ENCODE measurements around the gene SMYD3.
"Not testable (repeated sequence)": the region's sequence is repeated elsewhere in the genome, so short reads cannot be mapped to it uniquely, and the experiment has no call there.

SMYD3 gene

DNA sequence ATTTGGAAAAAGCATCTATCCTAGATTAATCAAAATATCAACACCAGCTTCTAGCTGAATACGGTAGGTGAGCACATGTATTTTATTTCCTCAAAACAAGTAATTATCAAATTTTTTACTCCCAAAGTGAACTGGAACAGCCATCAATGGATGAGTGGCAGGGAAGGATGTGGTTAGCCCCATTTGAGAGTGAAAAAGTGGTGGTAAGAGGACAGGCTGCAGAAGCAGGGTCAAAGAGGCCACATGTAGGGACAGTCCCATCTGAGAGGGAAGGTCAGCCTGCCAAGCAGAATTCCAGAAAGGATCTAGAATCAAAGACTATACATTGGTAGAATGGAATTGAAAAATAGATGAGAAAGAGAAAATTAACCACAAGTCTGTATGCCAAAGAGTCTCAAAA, 163.8 kb downstream of the SMYD3 start:
- DNase-seq = no peak

DNA sequence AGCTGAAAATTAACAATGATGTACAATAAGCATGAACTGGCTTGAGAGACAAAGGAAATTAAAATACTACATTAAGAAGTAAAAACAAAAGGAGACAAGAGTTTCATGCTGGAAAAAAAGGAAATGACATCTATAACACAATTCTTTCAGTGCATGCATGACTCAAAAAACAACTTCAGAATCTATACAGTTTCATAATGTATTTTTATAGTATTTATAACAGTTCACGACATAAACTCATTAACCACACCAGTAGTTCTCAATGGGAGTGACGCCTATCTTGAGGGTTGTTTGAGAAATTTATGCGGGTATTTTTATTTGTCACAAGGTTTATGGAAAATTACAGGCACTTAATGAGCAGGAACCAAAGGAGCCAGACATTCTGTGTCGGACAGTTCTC, 168.5 kb downstream of the SMYD3 start:
- DNase-seq = no peak

DNA sequence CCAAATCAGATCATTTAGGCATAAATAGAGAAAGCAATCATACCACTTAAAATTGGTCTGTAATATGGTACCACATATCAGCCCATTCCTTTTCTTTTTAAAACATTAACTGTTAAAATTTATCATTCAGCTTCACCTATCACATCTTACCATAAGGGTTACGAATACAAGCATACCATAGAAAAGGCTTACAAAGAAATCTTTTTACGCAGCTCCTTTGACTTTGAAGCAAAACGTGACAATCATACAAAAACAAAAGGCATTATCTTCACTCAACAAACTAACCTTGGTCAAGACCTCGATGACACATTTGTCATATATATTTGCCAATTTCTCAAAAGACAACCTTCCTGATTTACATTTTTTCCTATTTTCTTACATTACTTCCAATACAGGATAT, 169.0 kb downstream of the SMYD3 start:
- DNase-seq = no peak

DNA sequence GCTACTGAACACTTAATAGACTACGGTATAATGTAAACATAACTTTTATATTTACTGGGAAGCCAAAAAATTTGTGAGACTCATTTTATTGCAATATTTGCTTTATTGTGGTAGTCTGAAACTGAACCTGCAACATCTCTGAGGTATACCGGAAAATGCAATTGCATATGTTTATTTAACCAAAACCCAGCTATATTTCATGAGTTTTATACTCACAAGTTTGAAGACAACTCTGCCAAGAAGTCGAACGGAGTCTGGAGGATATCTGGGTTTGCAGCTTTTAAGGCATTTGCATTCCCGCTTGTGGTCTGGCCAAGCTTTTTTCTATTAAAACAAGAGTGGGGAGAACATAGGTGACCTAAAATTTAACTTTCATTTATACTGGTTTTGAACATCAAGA, 171.9 kb downstream of the SMYD3 start:
- DNase-seq = no peak

DNA sequence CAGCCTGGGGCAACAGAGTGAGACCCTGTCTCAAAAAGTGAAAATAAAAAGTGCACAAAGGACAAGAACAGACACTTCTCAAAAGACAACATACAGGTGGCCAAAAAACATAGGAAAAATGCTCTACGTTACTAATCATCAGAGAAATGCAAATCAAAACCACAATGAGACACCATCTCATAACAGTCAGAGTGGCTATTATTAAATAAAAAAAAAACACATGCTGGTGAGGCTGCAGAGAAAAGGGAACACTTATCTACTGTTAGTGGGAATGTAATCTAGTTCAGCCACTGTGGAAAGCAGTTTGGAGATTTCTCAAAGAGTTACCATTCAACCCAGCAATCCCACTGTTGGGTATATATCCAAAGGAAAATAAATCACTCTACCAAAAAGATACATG, 173.2 kb downstream of the SMYD3 start:
- no peak for DNase-seq

DNA sequence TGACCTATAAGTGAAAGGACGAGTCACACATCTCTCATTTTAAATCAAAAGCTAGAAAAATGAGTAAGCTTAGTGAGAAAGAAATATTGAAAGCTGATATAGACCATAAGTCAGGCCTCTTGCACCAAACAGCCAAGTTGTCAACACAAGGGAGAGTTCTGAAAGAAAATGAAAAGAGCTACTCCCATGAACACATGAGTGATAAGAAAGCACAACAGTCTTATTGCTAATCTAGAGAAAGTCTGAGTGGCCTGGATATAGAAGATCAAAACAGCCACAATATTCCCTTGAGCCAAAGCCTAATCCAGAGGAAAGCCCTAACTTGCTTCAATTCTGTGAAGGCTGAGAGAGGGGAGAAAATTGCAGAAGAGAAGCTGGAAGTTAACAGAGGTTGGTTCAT, 175.0 kb downstream of the SMYD3 start:
- no peak for DNase-seq

DNA sequence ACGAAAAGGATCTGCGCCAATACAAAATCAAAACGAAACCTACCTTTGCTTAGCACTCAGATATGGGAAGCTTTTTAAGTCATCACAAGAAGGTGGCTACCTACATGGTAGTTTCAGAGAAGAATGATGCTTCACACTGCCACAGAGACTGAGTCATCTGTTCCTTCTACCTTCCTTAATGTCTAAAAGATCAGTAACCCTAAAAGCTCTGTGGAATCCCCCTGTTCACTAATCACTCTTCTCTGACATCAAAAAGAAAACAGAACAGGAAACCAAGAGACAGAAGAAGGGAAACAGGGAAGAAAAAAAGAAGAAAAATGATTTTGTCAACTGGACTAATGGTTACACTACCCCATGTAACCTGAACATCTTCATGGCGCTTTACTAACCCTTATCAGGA, 177.2 kb downstream of the SMYD3 start:
- no peak for DNase-seq

DNA sequence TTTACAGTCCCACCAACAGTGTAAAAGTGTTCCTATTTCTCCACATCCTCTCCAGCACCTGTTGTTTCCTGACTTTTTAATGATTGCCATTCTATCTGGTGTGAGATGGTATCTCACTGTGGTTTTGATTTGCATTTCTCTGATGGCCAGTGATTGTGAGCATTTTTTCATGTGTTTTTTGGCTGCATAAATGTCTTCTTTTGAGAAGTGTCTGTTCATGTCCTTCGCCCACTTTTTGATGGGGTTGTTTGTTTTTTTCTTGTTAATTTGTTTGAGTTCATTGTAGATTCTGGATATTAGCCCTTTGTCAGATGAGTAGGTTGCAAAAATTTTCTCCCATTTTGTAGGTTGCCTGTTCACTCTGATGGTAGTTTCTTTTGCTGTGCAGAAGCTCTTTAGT, 177.8 kb downstream of the SMYD3 start:
- not testable (repeated sequence) for DNase-seq

DNA sequence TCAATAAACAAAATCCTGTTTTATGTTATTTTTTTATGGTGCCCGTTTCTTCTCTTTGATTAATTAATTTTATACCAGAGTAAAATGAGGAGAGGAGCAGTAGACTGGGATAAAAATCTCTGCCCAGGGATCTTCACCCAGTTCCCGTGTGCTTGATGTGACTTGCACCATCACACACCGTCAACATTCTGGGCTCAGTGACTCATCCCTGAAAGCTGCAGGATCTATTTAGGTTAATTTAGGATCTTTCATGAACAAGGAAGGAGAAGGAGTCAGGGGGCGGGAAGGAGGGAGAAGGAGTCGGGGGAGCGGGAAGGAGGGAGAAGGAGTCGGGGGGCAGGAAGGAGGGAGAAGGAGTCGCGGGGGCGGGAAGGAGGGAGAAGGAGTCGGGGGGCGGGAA, 182.4 kb downstream of the SMYD3 start:
- no peak for DNase-seq

DNA sequence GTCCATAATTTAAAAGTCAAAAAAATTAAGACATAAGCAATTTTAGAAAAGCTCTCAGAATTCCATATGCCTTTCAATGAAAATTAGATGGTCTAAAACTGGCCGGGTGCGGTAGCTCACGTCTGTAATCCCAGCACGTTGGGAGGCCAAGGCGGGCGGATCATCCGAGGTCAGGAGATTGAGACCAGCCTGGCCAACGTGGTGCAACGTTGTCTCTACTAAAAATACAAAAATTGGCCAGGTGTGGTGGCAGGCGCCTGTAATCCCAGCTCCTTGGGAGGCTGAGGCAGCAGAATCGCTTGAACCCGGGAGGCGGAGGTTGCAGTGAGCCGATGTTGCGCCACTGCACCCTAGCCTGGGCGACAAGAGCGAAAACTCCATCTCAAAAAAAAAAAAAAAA, 183.0 kb downstream of the SMYD3 start:
- DNase-seq = not testable (repeated sequence)

DNA sequence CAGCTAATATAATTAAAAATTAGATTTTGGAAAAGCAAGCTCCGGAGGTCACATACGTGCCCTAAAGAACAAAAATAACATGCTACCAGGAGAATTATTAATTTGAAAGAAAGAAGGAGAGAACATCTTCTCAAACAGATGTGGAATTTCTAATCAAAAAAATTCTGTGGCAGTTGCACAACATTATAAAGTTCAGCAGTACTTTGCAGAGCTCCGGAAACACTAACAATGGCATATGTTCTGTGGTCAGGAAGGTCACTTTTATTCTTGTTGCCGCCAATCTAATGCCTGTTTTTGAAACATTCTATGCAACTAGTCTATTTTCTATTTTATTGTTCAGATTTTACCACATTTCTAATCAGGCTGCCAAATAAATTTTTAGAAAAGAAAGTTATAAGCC, 186.8 kb downstream of the SMYD3 start:
- DNase-seq = no peak

DNA sequence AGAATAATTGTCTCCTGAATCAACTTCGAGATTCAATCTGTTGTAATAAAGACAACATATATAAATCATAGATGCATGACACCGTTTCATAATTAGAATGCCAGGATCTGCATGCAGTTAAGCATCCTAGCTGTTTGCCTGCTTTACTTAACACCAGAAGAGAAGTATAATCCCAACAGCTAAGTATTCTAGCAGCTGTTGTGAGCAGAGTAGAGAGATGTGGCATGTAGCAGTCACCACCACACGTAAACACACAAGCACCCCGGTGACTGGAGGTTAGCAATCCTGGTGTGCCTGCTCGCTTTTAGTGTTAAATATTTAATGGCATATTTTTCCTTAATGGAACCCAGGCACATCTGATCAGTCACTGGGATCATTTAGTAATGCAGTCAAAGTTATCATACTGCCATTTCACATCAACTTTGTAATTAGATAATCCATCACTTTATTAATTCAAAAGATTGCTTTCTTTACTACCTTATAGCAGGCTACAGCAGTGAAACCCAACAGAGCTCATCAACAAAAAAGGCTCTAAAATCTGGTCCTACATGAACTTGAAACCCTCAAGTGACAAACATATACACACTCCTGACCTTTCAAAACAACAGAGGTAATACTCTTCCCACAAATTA, 187.9 kb downstream of the SMYD3 start:
- DNase-seq = no peak

DNA sequence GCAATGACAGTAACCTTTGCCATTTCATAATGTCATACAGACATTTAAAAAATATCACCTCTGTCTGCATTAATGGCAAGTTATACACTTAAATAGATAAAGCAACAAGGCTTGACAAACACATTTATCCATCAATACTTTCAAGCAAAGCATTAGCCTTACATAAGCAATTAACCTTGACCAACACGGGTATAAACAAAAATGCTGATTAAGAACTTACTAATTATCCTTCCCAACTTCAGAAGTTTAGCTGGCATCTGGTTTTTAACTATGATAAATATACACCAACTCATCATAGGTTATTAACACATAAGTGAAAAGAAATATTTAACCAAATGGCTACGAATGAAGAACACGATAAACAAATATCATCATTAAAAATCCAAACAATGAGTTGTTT, 188.5 kb downstream of the SMYD3 start:
- no peak for DNase-seq

DNA sequence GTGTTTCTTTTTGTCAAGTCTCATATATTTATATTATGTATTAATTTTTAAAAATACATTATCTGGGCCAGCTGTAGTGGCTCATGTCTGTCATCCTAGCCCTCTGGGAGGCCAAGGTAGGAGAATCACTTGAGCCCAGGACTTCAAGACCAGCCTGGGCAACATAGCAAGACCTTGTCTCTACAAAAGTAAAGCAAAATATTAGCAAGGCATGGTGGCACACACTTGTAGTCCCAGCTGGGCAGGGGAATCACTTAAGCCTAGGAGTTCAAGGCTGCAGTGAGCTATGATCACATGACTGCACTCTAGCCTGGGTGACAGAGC, 189.1 kb downstream of the SMYD3 start:
- DNase-seq = no peak

DNA sequence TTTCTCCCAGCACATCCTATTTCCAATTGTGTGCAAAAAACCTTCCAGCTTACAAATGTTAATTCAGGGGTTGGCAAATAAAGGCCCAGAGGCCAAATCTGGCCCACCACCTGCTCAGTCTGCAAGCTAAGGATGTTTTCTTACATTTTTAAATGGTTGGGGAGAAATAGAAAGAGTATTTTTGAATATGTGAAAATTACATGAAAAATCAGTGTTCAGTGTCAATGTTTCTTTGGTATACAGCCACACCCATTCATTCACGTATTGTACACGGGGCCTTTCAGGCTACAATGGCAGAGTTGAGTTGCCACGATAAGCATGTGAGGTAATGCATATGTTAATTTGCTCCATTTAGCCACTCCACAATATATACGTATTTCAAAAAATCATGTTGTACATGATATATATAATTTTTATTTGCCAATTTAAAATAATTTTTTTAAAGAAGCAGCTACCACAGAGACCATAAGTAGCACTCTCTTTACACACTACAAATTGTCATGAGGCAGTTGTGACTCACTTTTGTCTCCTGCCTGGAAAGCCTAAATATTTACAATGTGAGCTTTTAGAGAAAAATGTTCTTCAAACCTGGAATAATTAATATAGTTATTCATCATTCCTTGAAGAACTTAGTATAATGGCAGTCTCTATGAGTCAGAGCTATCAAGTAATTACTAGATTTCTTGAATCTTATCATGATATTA, 189.6 kb downstream of the SMYD3 start:
- no peak for DNase-seq

DNA sequence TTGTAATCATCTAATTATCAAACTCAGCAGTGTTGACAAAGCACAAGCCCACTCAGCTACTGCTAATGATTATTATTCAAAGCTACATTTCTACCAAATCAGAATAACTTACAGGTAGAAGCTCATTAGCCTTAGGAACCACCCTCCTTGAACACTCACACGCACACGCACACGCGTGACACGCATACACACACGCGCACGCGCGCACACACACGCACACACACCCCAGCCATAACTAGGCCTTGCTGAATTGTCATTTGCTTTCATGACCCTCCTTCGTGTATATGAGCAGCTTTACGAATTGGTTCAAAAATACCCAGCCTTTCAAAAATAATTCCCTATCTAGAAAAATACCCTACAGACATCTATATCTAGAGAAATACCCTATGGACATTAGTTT, 195.6 kb downstream of the SMYD3 start:
- no peak for DNase-seq

DNA sequence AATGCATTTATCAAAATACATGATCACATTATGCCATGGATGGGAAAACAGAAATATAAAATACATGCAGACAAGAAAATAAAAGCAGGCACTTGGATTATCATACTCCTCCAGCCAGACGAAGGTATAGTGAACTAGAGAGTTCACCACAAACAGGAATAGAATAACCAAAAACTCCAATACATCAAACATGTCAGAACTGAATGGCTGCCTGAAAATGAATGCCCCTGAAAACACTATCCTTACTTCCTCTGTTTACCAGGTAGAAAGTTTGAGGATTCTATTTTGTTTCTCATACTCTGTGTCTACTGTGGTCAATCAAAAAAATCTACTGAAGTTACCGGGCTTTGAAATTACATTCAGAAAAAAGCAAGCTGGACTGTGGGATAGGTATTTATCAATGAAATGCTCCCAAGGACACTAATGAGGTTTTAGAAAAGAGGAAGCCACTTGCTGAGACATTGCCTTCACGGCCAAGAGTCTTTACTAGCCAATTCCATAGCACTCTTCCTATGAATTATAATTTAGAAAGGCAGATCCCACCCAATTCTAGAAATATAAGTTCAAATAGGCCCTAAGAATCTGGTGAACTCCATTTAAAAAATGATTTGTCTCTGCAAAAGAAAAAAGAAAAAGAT, 197.7 kb downstream of the SMYD3 start:
- no peak for DNase-seq

DNA sequence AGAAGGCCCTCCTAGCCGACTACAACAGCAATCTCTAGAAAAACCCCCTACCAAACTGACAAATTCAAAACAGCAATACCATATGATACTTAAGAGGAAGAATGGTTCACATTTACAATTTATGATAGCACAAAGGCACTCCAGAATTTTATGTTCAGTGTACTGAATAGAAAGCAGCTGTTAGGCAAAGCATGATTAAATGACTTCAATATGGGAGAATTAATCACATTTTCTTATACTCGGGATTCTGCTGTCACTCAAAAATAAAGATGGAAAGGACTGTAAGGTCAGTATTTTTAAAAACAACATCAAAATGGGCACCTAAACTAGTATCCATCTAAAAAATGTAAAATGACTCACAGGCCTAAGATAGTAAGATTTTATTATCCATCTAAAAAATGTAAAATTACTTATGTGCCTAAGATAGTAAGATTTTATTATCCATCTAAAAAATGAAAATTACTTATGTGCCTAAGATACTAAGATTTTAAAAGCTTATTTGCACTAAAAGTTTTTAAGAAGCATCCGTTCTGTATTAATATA, 198.5 kb downstream of the SMYD3 start:
- no peak for DNase-seq

DNA sequence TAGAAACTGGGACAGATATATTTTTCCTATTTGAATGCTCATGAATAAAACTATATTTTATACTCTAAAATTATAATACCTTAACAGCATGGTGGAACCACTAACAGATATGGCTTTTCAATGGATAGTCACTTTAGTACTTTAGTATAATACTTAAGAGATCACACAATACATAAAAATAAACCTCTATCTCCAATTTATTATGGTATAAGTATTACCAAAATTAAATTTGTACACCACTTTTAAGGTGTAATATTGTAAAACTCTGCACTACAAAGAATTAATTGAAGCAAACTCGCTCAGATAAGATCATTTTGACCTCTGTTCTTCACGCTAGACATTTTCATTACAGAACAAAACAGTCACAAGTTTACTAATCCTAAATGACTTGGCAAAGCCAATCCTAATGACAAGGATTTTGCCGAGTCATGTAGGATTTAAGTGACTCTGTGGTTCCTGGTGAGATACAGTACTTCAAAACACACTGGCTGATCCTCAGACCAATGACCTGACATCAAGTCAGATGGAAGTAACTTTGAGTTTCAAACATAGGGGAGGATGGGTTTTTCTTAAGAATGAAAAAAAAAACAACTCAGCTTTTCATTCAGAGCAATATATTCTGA, 200.6 kb downstream of the SMYD3 start:
- DNase-seq = no peak

DNA sequence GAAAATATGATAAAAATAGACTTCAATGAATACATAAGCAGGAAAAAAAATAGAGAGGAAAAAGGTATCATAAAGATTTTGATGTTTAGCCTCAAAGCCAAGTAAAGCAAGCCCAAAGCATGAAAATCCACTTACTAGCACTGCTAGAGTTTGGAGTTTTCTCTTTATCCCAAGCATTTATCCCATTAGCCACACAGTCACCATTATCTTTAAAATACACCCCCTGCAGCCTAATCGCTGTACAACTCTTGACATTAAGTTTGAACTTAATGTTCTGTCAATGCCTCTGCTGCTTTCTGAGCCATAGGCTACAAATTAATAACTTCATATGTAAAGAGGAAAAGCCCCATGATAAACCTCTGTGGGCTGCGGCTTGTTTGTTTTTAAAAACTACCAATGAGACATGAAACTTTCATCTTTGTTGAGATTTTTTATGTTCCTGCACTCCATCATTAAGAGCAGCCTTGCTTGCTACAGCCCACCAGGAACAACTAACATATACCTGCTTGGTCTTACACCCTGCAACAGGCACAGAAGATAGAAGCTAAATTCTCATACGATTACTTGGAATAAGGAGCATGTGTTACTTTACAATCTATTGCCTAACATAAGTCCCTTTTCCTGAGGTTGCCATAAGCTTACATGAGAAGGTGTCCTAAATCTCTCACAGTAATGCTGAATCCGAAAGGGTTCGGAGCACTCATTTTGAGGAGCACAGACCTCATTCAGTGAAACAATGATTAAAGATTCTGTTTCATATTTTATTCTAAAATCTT, 202.4 kb downstream of the SMYD3 start:
- DNase-seq = no peak

DNA sequence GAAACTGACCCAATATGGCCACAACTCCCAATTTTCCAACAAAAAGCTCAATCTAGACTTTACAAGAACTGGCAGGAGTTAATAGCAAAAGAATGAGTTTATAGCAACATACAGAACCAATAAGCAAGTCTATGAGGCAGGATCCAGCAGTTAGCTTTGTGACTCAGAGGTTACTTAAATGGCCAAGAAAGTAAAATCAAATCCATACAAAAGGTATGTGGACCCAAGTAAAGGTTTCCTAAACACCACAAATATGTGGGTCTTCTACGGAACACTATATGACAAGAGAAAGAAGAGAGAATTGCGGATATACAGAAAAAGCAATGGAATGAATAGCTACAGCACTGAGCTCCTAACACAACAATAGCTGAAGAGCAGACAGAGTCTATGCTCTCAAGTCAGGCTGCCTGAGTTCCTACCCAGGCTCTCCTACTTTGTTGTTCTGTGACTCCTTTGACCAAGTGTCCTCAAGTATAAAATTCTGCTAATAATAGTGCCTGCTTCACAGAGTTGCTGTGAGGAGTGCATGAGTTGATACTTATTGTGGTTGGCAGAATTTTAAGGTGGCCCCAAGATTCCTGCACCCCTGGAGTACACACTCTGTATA, 204.3 kb downstream of the SMYD3 start:
- no peak for DNase-seq

DNA sequence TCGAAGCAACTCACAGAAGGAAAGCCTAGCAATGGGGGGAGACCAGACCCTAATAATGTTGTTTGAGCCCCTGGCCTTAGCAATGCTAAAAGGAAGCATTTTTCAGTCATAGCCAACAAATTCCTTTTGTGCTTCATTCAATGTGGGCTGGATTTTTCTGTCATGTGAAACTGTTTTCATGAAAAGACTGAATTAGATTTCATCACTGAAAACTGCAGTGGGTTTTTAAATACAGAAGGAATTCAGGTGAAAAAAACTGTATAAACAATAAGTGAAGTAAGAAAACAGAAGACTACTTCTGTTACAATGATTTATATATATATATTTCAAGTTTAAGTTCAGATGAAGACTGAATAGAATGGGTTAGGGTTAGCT, 204.8 kb downstream of the SMYD3 start:
- no peak for DNase-seq
